RWPE2 (cell line): Measurements from ENCODE around the gene SYP.
"Not testable (repeated sequence)": the region's sequence is repeated elsewhere in the genome, so short reads cannot be mapped to it uniquely, and the experiment has no call there.

Experiments
- ATAC-seq: fragments of 200-7000 bp; cut with Tn5 transposase; 3 replicates; pipeline ENCODE4 v1.9.1; 2021; ENCODE audit warnings: low read depth
- DNase-seq: peaks from one replicate; pipeline ENCODE4 v3.0.0-alpha.2; 2020; ENCODE audit warnings: low spot score
- H3K27ac ChIP-seq: fragments of 450-650 bp; 2 replicates; pipeline ENCODE4 v1.5.1; 2017; ENCODE audit warnings: mild to moderate bottlenecking; ENCODE audit not compliant: poor library complexity, severe bottlenecking
- H3K27me3 ChIP-seq: fragments of 250-450 bp; sonication (Bioruptor Pico); 2 replicates; pipeline ENCODE4 v1.5.1; 2021; ENCODE audit warnings: mild to moderate bottlenecking, moderate library complexity; ENCODE audit not compliant: insufficient read depth, poor library complexity, severe bottlenecking
- H3K36me3 ChIP-seq: fragments of 250-450 bp; sonication (Bioruptor Pico); 2 replicates; pipeline ENCODE4 v1.5.1; 2020; ENCODE audit warnings: low read depth, mild to moderate bottlenecking, moderate library complexity
- H3K4me1 ChIP-seq: fragments of 250-450 bp; sonication (Bioruptor Pico); 2 replicates; pipeline ENCODE4 v1.5.1; 2021; ENCODE audit warnings: mild to moderate bottlenecking, moderate library complexity; ENCODE audit not compliant: insufficient read depth, poor library complexity, severe bottlenecking
- H3K4me3 ChIP-seq: fragments of 250-450 bp; sonication (Bioruptor Pico); 2 replicates; pipeline ENCODE4 v1.5.1; 2021; ENCODE audit warnings: mild to moderate bottlenecking, moderate library complexity; ENCODE audit not compliant: severe bottlenecking
- H3K9me3 ChIP-seq: fragments of 250-450 bp; sonication (Bioruptor Pico); 2 replicates; pipeline ENCODE4 v1.5.1; 2021; ENCODE audit warnings: mild to moderate bottlenecking, moderate library complexity; ENCODE audit not compliant: severe bottlenecking
- CTCF ChIP-seq: fragments of 450-650 bp; IDR thresholded peaks from one replicate; pipeline ENCODE4 v1.5.1; 2017; ENCODE audit warnings: mild to moderate bottlenecking, moderate library complexity; ENCODE audit not compliant: poor library complexity, severe bottlenecking

The SYP gene

GRCh38 chrX:49155243-49155899 lies 44.6 kb downstream of the SYP start:
- H3K27me3 ChIP-seq = no peaks in the 10 kb centered on the region
- H3K27ac ChIP-seq = peak overlapping the region; percentile 73
- no peaks in the 10 kb centered on the region for H3K4me1 ChIP-seq
- no peak for DNase-seq
- H3K36me3 ChIP-seq = no peaks in the 10 kb centered on the region
- H3K9me3 ChIP-seq = no peaks in the 10 kb centered on the region
- ATAC-seq = peak; percentile 69
- peak overlapping the region; percentile 51 for H3K4me3 ChIP-seq
- TF ChIP-seq CTCF = no peak

- Histone ChIP-seq H3K27me3 (no peaks in the 10 kb centered on the region), H3K9me3 (no peaks in the 10 kb centered on the region), H3K4me3 (no peak overlapping the region), H3K4me1 (no peaks in the 10 kb centered on the region), H3K36me3 (no peaks in the 10 kb centered on the region), H3K27ac (no peak overlapping the region)
- ATAC-seq (no peak), DNase-seq (no peak)
- no peak for TF ChIP-seq CTCF
Measured at GRCh38 chrX:49153467-49153866, 46.5 kb downstream of the SYP start.

- not testable (repeated sequence) for H3K9me3 ChIP-seq, H3K36me3 ChIP-seq, H3K27me3 ChIP-seq, DNase-seq, H3K27ac ChIP-seq, H3K4me3 ChIP-seq, H3K4me1 ChIP-seq, ATAC-seq
Measured at GRCh38 chrX:49149291-49149690, 50.7 kb downstream of the SYP start.

- not testable (repeated sequence) for H3K27ac ChIP-seq, DNase-seq, ATAC-seq, H3K36me3 ChIP-seq, H3K4me3 ChIP-seq, H3K9me3 ChIP-seq, H3K4me1 ChIP-seq, H3K27me3 ChIP-seq
Measured at GRCh38 chrX:49148390-49149100, 51.4 kb downstream of the SYP start.

GRCh38 chrX:49147936-49148335 lies 52.1 kb downstream of the SYP start:
- no peak for TF ChIP-seq CTCF
- no peak overlapping the region for H3K4me3 ChIP-seq
- H3K27ac ChIP-seq = no peak overlapping the region
- no peak for DNase-seq
- no peaks in the 10 kb centered on the region for H3K9me3 ChIP-seq
- H3K4me1 ChIP-seq = no peaks in the 10 kb centered on the region
- H3K27me3 ChIP-seq = no peaks in the 10 kb centered on the region
- H3K36me3 ChIP-seq = no peaks in the 10 kb centered on the region
- no peak for ATAC-seq

- ATAC-seq = no peak
- H3K27ac ChIP-seq = no peak overlapping the region
- no peaks in the 10 kb centered on the region for H3K27me3 ChIP-seq
- no peak for TF ChIP-seq CTCF
- no peak for DNase-seq
- H3K9me3 ChIP-seq = no peaks in the 10 kb centered on the region
- no peaks in the 10 kb centered on the region for H3K4me1 ChIP-seq
- no peaks in the 10 kb centered on the region for H3K36me3 ChIP-seq
- no peak overlapping the region for H3K4me3 ChIP-seq
Measured at GRCh38 chrX:49147282-49147681, 52.7 kb downstream of the SYP start.

GRCh38 chrX:49143154-49143553 lies 56.8 kb downstream of the SYP start:
- not testable (repeated sequence) for H3K9me3 ChIP-seq, H3K4me1 ChIP-seq, H3K27me3 ChIP-seq, H3K36me3 ChIP-seq, ATAC-seq, H3K27ac ChIP-seq, H3K4me3 ChIP-seq, DNase-seq

GRCh38 chrX:49142264-49142663 lies 57.7 kb downstream of the SYP start:
- not testable (repeated sequence) for H3K4me3 ChIP-seq, H3K27me3 ChIP-seq, H3K36me3 ChIP-seq, H3K9me3 ChIP-seq, H3K27ac ChIP-seq, DNase-seq, H3K4me1 ChIP-seq, ATAC-seq
